Ascending aorta (tissue), 2 donors: ENCODE measurements around the gene CILP2. TPM values are rescaled to one million over a fixed set of nuclear protein-coding genes. Genes with fewer than 3 reads are reported as not detected.

Experiments
- DNase-seq, 2 donors: peaks; one replicate each; pipeline ENCODE4 v3.0.0-alpha.2; 2019; ENCODE audit warnings: low spot score in 2 of 2
- H3K27ac ChIP-seq, 2 donors: fragments of 200-600 bp; sonication (generic); one replicate each; pipeline ENCODE4 v1.5.1; 2016 to 2017; ENCODE audit warnings: mild to moderate bottlenecking in 1 of 2
- H3K27me3 ChIP-seq: fragments of 200-600 bp; sonication (generic); one replicate; pipeline ENCODE4 v1.5.1; 2017
- H3K36me3 ChIP-seq, 2 donors: fragments of 200-600 bp; sonication (generic); one replicate each; pipeline ENCODE4 v1.5.1; 2016
- H3K4me1 ChIP-seq, 2 donors: fragments of 200-600 bp; sonication (generic); one replicate each; pipeline ENCODE4 v1.5.1; 2016 to 2017; ENCODE audit warnings: mild to moderate bottlenecking in 1 of 2
- H3K4me3 ChIP-seq, 2 donors: fragments of 200-600 bp; sonication (generic); one replicate each; pipeline ENCODE4 v1.5.1; 2016 to 2017; ENCODE audit warnings: mild to moderate bottlenecking in 1 of 2
- H3K9me3 ChIP-seq, 2 donors: fragments of 200-600 bp; sonication (generic); one replicate each; pipeline ENCODE4 v1.5.1; 2016
- intact Hi-C: fragments of 100-400 bp; cut with DNase I; formaldehyde crosslinking; loops from one replicate; pipeline ENCODE4 v1.15.1; 2023
- total RNA-seq: library from RNA; depleted of rRNA; stranded (reverse); fragments of >200 nt; gene quantifications from one replicate; pipeline ENCODE4 v1.1.0, GENCODE V29; 2016
- TF ChIP-seq, protein P1 (sequence below), 3 experiments: fragments of 200-600 bp in 2 of 3; fragments of 450-650 bp in 1 of 3; sonication (generic) in 2 of 3; IDR thresholded peaks; one replicate each; pipeline ENCODE4 v1.5.1; 2016 to 2019; ENCODE audit warnings: antibody characterized with exemption in 3 of 3, mild to moderate bottlenecking in 1 of 3, moderate library complexity in 1 of 3

Gene CILP2
- total RNA-seq, 1 donor from 2014 or later: not detected

DNA sequence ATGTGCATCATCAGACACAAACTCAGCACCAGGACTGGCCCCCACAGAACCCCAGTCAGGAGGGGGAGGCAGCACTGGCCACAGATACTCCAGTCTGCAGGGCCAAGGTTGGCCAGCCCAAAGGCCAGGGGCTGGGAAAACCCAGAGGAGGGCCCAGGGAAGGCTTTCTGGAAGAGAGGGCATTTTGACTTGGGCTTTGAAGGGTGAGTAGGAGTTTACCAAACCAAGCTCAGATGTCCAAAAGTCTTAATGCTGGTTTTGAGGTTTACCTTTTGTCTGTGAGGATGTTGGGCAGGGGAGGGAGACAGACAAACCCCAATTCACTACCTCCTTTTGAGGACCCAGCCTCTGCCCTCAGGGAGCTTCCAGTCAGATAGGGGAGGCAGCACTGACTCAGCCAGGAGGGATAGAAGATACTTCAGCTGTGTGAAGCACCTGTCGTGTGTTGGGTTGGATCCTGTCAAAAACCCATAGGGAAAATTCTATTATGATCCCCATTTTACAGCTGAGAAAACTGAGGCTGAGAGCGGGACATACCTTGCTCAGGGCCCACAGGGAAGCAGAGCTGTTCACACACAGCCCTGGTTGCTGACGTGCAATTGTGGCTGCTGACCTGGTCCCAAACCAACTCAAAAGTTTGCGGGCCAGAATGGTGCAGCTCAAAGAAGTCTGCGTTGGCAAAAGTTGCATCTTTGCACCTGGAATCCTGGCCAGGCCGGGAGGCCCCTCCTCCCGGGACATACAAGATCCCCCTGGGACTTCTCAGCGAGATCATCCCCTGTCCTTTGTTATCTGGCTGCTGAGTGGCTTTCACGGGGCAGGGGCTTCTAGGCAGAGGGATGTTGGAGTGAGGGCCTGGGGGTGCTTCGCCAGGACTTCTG lies 13.1 kb downstream of the CILP2 start:
- TF ChIP-seq, protein P1, sequence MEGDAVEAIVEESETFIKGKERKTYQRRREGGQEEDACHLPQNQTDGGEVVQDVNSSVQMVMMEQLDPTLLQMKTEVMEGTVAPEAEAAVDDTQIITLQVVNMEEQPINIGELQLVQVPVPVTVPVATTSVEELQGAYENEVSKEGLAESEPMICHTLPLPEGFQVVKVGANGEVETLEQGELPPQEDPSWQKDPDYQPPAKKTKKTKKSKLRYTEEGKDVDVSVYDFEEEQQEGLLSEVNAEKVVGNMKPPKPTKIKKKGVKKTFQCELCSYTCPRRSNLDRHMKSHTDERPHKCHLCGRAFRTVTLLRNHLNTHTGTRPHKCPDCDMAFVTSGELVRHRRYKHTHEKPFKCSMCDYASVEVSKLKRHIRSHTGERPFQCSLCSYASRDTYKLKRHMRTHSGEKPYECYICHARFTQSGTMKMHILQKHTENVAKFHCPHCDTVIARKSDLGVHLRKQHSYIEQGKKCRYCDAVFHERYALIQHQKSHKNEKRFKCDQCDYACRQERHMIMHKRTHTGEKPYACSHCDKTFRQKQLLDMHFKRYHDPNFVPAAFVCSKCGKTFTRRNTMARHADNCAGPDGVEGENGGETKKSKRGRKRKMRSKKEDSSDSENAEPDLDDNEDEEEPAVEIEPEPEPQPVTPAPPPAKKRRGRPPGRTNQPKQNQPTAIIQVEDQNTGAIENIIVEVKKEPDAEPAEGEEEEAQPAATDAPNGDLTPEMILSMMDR (IDR thresholded peaks at IDR 0.05): no peak
- H3K36me3 ChIP-seq: no peaks in the 10 kb centered on the region
- intact Hi-C loops: no loop called here
- H3K4me3 ChIP-seq: no peak overlapping the region
- DNase-seq: no peak
- H3K4me1 ChIP-seq: no peaks in the 10 kb centered on the region
- H3K27me3 ChIP-seq: no peaks in the 10 kb centered on the region
- H3K9me3 ChIP-seq: no peaks in the 10 kb centered on the region
- no peak overlapping the region for H3K27ac ChIP-seq

DNA sequence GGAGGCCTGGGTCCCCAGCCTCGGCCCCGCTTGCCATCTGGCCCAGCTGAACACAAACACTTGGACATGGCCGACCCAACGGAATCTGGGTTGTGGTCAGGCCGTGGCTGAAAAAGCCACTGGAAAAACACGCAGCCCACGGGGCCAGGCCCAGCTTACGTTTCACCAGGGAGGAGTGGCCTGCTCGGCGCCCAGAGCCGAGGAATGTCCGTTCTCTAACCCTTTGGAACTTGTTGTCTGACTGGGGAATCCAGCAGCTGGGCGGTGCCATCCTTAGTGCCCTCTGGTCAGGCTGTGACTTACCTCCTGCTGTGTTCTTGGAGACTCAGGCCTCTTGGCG lies 13.8 kb downstream of the CILP2 start:
- TF ChIP-seq, protein P1 (IDR thresholded peaks at IDR 0.05): no peak
- H3K36me3 ChIP-seq: no peaks in the 10 kb centered on the region
- no peak overlapping the region for H3K27ac ChIP-seq

DNA sequence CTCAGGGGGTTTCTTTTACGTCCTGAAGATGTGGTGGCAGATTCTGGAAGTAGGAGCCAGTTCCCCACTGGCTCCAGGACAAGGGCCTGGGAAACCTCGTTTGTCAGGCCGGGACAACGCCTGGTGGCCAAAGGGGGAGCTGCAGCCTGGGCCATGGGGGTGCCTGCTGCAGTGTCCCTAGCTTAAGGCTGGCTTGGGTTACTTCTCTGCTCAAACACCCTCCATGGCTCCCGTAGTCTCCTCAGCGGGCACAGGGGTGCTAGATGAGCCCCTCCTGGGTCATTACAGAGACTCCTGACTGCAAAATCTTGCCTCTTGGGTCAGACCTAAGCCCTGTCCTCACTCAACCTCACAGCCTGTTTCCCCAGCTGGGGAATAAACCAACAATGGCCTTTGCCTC lies 14.7 kb downstream of the CILP2 start:
- intact Hi-C loops: no loop called here
- no peaks in the 10 kb centered on the region for H3K36me3 ChIP-seq
- H3K9me3 ChIP-seq: no peaks in the 10 kb centered on the region
- no peak overlapping the region for H3K4me3 ChIP-seq
- TF ChIP-seq, protein P1 (IDR thresholded peaks at IDR 0.05): peak in 1 of 3 experiments; percentile 25
- no peak for DNase-seq
- H3K4me1 ChIP-seq: no peaks in the 10 kb centered on the region
- H3K27me3 ChIP-seq: no peaks in the 10 kb centered on the region
- H3K27ac ChIP-seq: no peak overlapping the region

More for the DNA sequence above, 13.8 kb downstream of the CILP2 start:
- no peaks in the 10 kb centered on the region for H3K27me3 ChIP-seq
- H3K4me3 ChIP-seq: no peak overlapping the region
- DNase-seq: no peak
- H3K4me1 ChIP-seq: no peaks in the 10 kb centered on the region
- H3K9me3 ChIP-seq: no peaks in the 10 kb centered on the region
- intact Hi-C loops: no loop called here

DNA sequence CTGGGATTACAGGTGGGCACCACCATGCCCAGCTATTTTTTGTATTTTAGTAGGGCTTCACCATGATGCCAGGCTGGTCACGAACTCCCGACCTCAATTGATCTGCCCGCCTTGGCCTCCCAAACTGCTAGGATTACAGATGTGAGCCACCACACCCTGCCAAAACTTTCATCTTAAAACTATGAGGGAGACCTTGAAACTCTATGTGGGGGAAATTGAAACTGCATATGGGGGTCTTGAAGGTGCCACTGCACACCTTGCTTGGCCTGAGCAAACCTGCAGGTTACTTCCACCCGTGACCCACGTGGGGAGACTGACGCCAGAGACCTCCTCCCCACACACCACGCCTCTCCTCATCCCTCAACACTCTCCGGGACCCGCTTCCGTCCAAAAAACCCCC lies 15.6 kb downstream of the CILP2 start:
- TF ChIP-seq, protein P1 (IDR thresholded peaks at IDR 0.05): no peak
- no peak overlapping the region for H3K27ac ChIP-seq
- intact Hi-C loops: no loop called here

DNA sequence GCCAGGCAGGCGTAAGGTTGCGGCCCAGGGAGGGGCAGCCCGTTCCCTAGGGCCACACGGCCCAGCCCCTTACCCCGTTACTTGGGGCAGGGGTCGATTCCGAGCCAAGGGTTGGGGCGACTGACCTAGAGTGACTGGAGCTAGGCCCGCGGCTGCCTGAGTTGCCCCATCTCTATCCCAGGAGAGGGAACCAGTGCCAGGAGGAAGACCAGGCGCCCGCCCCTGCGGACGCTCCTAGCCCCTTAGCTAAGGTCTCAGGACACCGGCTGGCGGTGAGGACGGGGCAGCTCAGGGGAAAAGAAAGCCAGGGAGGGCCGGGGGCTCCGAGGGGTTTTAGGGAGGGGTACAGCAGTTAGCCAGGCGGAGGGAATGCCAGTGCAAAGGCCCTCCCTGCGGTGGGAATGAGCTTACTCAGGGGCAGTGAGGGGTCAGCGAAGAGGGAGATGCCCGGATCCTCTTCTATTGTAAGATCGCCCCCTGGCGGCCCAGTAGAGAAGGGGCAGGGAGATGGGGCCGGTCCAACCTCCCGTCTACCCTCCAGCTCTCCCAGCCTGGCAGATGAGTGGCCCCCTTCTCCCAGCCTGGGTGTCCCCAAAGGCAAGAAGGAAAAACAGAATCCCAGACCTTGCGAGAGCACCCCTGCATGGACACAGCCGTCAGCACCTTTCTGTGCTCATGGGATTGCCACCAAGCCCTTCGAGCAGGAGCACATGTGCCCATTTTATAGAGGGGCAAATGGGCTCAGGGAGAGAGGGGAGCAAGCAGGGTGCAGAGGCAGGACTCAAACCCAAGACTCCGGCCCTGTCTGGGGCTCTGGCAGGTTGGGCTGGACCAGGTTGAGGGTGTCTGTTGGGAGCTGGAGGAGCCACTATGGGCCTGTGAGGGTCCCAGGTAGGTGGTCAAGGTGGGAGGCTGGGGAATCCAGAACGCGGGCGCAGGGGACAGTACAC lies 16.3 kb downstream of the CILP2 start:
- Histone ChIP-seq H3K9me3 (no peaks in the 10 kb centered on the region), H3K4me1 (no peaks in the 10 kb centered on the region)
- intact Hi-C loops: no loop called here

More for the DNA sequence above, 15.6 kb downstream of the CILP2 start:
- Histone ChIP-seq H3K4me3 (no peak overlapping the region), H3K27me3 (no peaks in the 10 kb centered on the region), H3K4me1 (no peaks in the 10 kb centered on the region), H3K9me3 (no peaks in the 10 kb centered on the region), H3K36me3 (no peaks in the 10 kb centered on the region)
- DNase-seq: no peak

More for the DNA sequence above, 16.3 kb downstream of the CILP2 start:
- no peak for DNase-seq
- no peaks in the 10 kb centered on the region for H3K27me3 ChIP-seq
- no peak overlapping the region for H3K4me3 ChIP-seq
- no peaks in the 10 kb centered on the region for H3K36me3 ChIP-seq
- H3K27ac ChIP-seq: no peak overlapping the region
- TF ChIP-seq, protein P1 (IDR thresholded peaks at IDR 0.05): peak; percentile 38 to 61 (median 43)
